Neural progenitor cell (in vitro differentiated cells): ENCODE results near the gene PRSS53. TPM values are rescaled to one million over a fixed set of nuclear protein-coding genes. Genes with fewer than 3 reads are reported as not detected.
A peak's percentile ranks its signal among the peaks of the same experiment; 100 is the strongest.

ENCODE experiments used
- DNase-seq: peaks from one replicate; pipeline ENCODE4 v3.0.0-alpha.2; 2016; ENCODE audit warnings: low spot score
- H2AFZ ChIP-seq: fragments of 200-600 bp; sonication (generic); replicated peaks from 2 replicates; pipeline ENCODE4 v1.6.1; 2016; ENCODE audit warnings: antibody characterized with exemption
- H3F3A ChIP-seq: fragments of 200-600 bp; sonication (generic); 2 replicates; pipeline ENCODE4 v1.6.1; 2016; ENCODE audit warnings: antibody characterized with exemption, low read depth
- H3K27ac ChIP-seq: fragments of 200-600 bp; sonication (generic); 2 replicates; pipeline ENCODE4 v1.5.1; 2016; ENCODE audit warnings: mild to moderate bottlenecking
- H3K27me3 ChIP-seq: fragments of 200-600 bp; sonication (generic); 2 replicates; pipeline ENCODE4 v1.6.1; 2016; ENCODE audit warnings: mild to moderate bottlenecking, moderate library complexity
- H3K36me3 ChIP-seq: fragments of 200-600 bp; sonication (generic); 2 replicates; pipeline ENCODE4 v1.5.1; 2016
- H3K4me1 ChIP-seq: fragments of 200-600 bp; sonication (generic); 2 replicates; pipeline ENCODE4 v1.6.1; 2016; ENCODE audit warnings: mixed run types
- H3K4me2 ChIP-seq: fragments of 200-600 bp; sonication (generic); 2 replicates; pipeline ENCODE4 v1.6.1; 2016
- H3K4me3 ChIP-seq: fragments of 200-600 bp; sonication (generic); 2 replicates; pipeline ENCODE4 v1.5.1; 2016
- H3K79me2 ChIP-seq: fragments of 200-600 bp; sonication (generic); 2 replicates; pipeline ENCODE4 v1.6.1; 2016; ENCODE audit warnings: low read depth
- H3K9ac ChIP-seq: fragments of 200-600 bp; sonication (generic); 2 replicates; pipeline ENCODE4 v1.6.1; 2016
- H3K9me3 ChIP-seq: fragments of 200-600 bp; sonication (generic); 2 replicates; pipeline ENCODE4 v1.5.1; 2016; ENCODE audit warnings: low read depth
- H4K20me1 ChIP-seq: fragments of 200-600 bp; sonication (generic); 2 replicates; pipeline ENCODE4 v1.6.1; 2016; ENCODE audit warnings: low read depth
- H3K27ac Mint-ChIP-seq: 3 replicates; pipeline ENCODE4 v1.8.0; 2021; ENCODE audit warnings: mixed read lengths
- H3K27me3 Mint-ChIP-seq: 2 replicates; pipeline ENCODE4 v1.8.0; 2022; ENCODE audit warnings: low read depth, mild to moderate bottlenecking, inconsistent platforms, moderate library complexity, mixed read lengths; ENCODE audit not compliant: insufficient read depth
- H3K36me3 Mint-ChIP-seq: 3 replicates; pipeline ENCODE4 v1.8.0; 2021; ENCODE audit warnings: mixed read lengths
- H3K4me1 Mint-ChIP-seq: 3 replicates; pipeline ENCODE4 v1.8.0; 2021; ENCODE audit warnings: mixed read lengths
- H3K4me3 Mint-ChIP-seq: 3 replicates; pipeline ENCODE4 v1.8.0; 2021; ENCODE audit warnings: mild to moderate bottlenecking, moderate library complexity, mixed read lengths
- H3K9me3 Mint-ChIP-seq: 3 replicates; pipeline ENCODE4 v1.8.0; 2020; ENCODE audit warnings: mixed read lengths
- CTCF ChIP-seq: fragments of 200-600 bp; sonication (generic); IDR thresholded peaks from 2 replicates; pipeline ENCODE4 v1.5.1; 2017; ENCODE audit warnings: antibody characterized with exemption, mild to moderate bottlenecking
- EZH2 ChIP-seq: fragments of 200-600 bp; sonication (generic); IDR thresholded peaks from 2 replicates; pipeline ENCODE4 v1.6.1; 2017; ENCODE audit warnings: antibody characterized with exemption, mild to moderate bottlenecking, moderate library complexity
- EZH2phosphoT487 ChIP-seq: fragments of 200-600 bp; sonication (generic); IDR thresholded peaks from 2 replicates; pipeline ENCODE4 v1.6.1; 2017; ENCODE audit warnings: antibody characterized with exemption
- total RNA-seq: library from RNA; depleted of rRNA; stranded (reverse); fragments of >200 nt; gene quantifications from 2 replicates; pipeline ENCODE4 v1.2.3, GENCODE V29; 2015; ENCODE audit warnings: low replicate concordance

The PRSS53 gene
- total RNA-seq, 1 donor from 2014 or later: 2.3 TPM

GRCh38 chr16:31085873-31086628, 2.7 kb downstream of the PRSS53 start:
- peaks cover 46% of the 10 kb centered on the region for H4K20me1 ChIP-seq
- H3F3A ChIP-seq: no peaks in the 10 kb centered on the region
- H3K4me1 ChIP-seq: no peaks in the 10 kb centered on the region
- no peak overlapping the region for H3K27ac ChIP-seq
- no peaks in the 10 kb centered on the region for H3K9me3 ChIP-seq
- no peaks in the 10 kb centered on the region for H3K27me3 ChIP-seq
- Mint-ChIP-seq H3K9me3 (no peaks in the 10 kb centered on the region), H3K27ac (peak overlapping the region; percentile 82), H3K27me3 (peaks cover 13% of the 10 kb centered on the region), H3K4me1 (peaks cover 3% of the 10 kb centered on the region), H3K36me3 (peaks cover 9% of the 10 kb centered on the region), H3K4me3 (no peak overlapping the region)
- H3K79me2 ChIP-seq: peaks cover under 1% of the 10 kb centered on the region
- TF ChIP-seq EZH2phosphoT487: no peak
- TF ChIP-seq CTCF: no peak
- no peak for TF ChIP-seq EZH2
- H2AFZ ChIP-seq: no peak overlapping the region
- no peak for DNase-seq
- no peak overlapping the region for H3K9ac ChIP-seq
- no peak overlapping the region for H3K4me3 ChIP-seq
- H3K36me3 ChIP-seq: no peaks in the 10 kb centered on the region
- no peak overlapping the region for H3K4me2 ChIP-seq

GRCh38 chr16:31085411-31085810, 3.3 kb downstream of the PRSS53 start:
- peak overlapping the region; percentile 34 for H3K27ac Mint-ChIP-seq
- H3K4me3 Mint-ChIP-seq: peak overlapping the region; percentile 73

GRCh38 chr16:31084584-31085302, 4.0 kb downstream of the PRSS53 start:
- Histone ChIP-seq H3K27me3 (no peaks in the 10 kb centered on the region), H3K9me3 (no peaks in the 10 kb centered on the region), H3K36me3 (no peaks in the 10 kb centered on the region), H3K4me1 (no peaks in the 10 kb centered on the region), H3K4me2 (no peak overlapping the region), H2AFZ (no peak overlapping the region), H3F3A (no peaks in the 10 kb centered on the region), H3K79me2 (no peaks in the 10 kb centered on the region), H3K27ac (no peak overlapping the region), H4K20me1 (peaks cover 51% of the 10 kb centered on the region), H3K4me3 (no peak overlapping the region), H3K9ac (no peak overlapping the region)
- Mint-ChIP-seq H3K9me3 (no peaks in the 10 kb centered on the region), H3K27me3 (peaks cover 12% of the 10 kb centered on the region), H3K36me3 (peaks cover 11% of the 10 kb centered on the region), H3K27ac (no peak overlapping the region), H3K4me1 (peaks cover 3% of the 10 kb centered on the region), H3K4me3 (no peak overlapping the region)
- TF ChIP-seq CTCF (no peak), EZH2phosphoT487 (no peak), EZH2 (no peak)
- no peak for DNase-seq

More at GRCh38 chr16:31085411-31085810, 3.3 kb downstream of the PRSS53 start:
- H3K36me3 ChIP-seq: no peaks in the 10 kb centered on the region
- H3K27ac ChIP-seq: no peak overlapping the region
- peaks cover 12% of the 10 kb centered on the region for H3K27me3 Mint-ChIP-seq
- TF ChIP-seq EZH2: no peak
- H3K36me3 Mint-ChIP-seq: peaks cover 11% of the 10 kb centered on the region
- H3K79me2 ChIP-seq: no peaks in the 10 kb centered on the region
- no peaks in the 10 kb centered on the region for H3K9me3 Mint-ChIP-seq
- no peaks in the 10 kb centered on the region for H3F3A ChIP-seq
- no peak overlapping the region for H3K9ac ChIP-seq
- no peak for DNase-seq
- peaks cover 47% of the 10 kb centered on the region for H4K20me1 ChIP-seq
- H3K9me3 ChIP-seq: no peaks in the 10 kb centered on the region
- no peak overlapping the region for H2AFZ ChIP-seq
- H3K4me3 ChIP-seq: no peak overlapping the region
- no peaks in the 10 kb centered on the region for H3K4me1 ChIP-seq
- H3K4me1 Mint-ChIP-seq: peaks cover 3% of the 10 kb centered on the region
- H3K27me3 ChIP-seq: no peaks in the 10 kb centered on the region
- H3K4me2 ChIP-seq: no peak overlapping the region

- Histone ChIP-seq H3K27me3 (no peaks in the 10 kb centered on the region), H3K27ac (no peak overlapping the region), H4K20me1 (peaks cover 58% of the 10 kb centered on the region), H3K9me3 (no peaks in the 10 kb centered on the region), H3K79me2 (no peaks in the 10 kb centered on the region), H3K4me2 (no peak overlapping the region), H2AFZ (no peak overlapping the region), H3F3A (no peaks in the 10 kb centered on the region), H3K4me3 (no peak overlapping the region), H3K4me1 (no peaks in the 10 kb centered on the region), H3K36me3 (no peaks in the 10 kb centered on the region), H3K9ac (no peak overlapping the region)
- no peak overlapping the region for H3K27ac Mint-ChIP-seq
- no peaks in the 10 kb centered on the region for H3K9me3 Mint-ChIP-seq
- no peak overlapping the region for H3K4me3 Mint-ChIP-seq
- peaks cover 12% of the 10 kb centered on the region for H3K27me3 Mint-ChIP-seq
- peaks cover 3% of the 10 kb centered on the region for H3K4me1 Mint-ChIP-seq
- TF ChIP-seq CTCF (no peak), EZH2phosphoT487 (no peak), EZH2 (no peak)
- H3K36me3 Mint-ChIP-seq: peaks cover 9% of the 10 kb centered on the region
- no peak for DNase-seq
These were observed 4.8 kb downstream of the PRSS53 start for GRCh38 chr16:31083981-31084380.
